ENCODE data around the gene KRT77.

Gene KRT77

DNA sequence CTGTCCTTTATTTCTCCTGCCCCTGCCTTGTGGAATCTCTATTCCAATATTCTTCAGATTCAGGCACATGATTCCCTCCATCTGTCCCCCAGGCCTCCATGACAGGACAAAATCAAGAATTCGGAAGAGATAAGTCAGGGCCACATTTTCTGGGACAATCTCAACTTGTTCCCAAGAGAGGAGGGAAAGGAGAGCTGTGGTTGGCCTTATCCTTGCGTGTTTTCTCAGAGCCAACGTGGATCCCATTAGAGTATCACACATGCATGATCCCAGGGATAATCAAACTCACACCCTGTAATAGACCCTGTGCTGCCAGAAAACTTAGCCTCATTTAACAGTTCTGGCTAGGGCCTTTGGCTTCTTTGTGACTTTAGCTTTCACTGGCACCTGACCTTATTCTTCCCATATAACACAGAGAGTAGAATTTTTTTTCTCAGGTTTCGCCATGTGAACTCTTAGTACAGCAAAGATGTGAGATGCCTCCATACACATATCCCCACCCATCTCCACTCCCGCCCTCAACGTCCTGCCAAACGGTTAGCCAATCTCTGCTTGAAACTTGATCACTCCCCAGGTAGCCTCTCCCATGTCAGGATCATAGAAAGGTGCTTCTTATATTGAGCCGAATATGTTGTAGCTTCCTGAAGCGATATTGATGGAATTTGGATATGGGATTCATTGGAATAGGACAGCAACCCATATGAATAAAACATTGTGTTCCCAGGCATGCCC lies 16.4 kb downstream of the KRT77 start:
- H3K9me3 ChIP-seq (replicated peaks; ENCODE audit: insufficient read depth, low read length): no peaks in the 10 kb centered on the region
- no peaks in the 10 kb centered on the region for H3K9me2 ChIP-seq (replicated peaks; ENCODE audit: insufficient read depth, low read length)
- no peaks in the 10 kb centered on the region for H4K20me1 ChIP-seq (ENCODE audit: insufficient read depth, low read length)
- H3F3A ChIP-seq (ENCODE audit: insufficient read depth, low read length): no peaks in the 10 kb centered on the region
- no peak overlapping the region for H3K9ac ChIP-seq (ENCODE audit: low read length)
- no peak for TF ChIP-seq EZH2 (optimal IDR thresholded peaks at IDR 0.05; ENCODE audit: low read depth, low read length)
- TF ChIP-seq EZH2phosphoT487 (IDR thresholded peaks at IDR 0.05; ENCODE audit: low read length): no peak
- TF ChIP-seq CTCF (IDR thresholded peaks at IDR 0.05; ENCODE audit: low read length): no peak
- no peak overlapping the region for H3K4me2 ChIP-seq (ENCODE audit: low read depth, low read length)
- H3K27me3 ChIP-seq (replicated peaks; ENCODE audit: insufficient read depth, low read length): peaks cover 88% of the 10 kb centered on the region
- no peak overlapping the region for H3K4me3 ChIP-seq (ENCODE audit: low read length)
- no peaks in the 10 kb centered on the region for H3K4me1 ChIP-seq (ENCODE audit: low read length)
- no peak overlapping the region for H2AFZ ChIP-seq (ENCODE audit: low read length)
- no peak for DNase-seq
- H3K79me2 ChIP-seq (ENCODE audit: low read length): no peaks in the 10 kb centered on the region
- H3K27ac ChIP-seq (ENCODE audit: low read length): no peak overlapping the region
- H3K36me3 ChIP-seq (replicated peaks; ENCODE audit: insufficient read depth, low read length): no peaks in the 10 kb centered on the region

DNA sequence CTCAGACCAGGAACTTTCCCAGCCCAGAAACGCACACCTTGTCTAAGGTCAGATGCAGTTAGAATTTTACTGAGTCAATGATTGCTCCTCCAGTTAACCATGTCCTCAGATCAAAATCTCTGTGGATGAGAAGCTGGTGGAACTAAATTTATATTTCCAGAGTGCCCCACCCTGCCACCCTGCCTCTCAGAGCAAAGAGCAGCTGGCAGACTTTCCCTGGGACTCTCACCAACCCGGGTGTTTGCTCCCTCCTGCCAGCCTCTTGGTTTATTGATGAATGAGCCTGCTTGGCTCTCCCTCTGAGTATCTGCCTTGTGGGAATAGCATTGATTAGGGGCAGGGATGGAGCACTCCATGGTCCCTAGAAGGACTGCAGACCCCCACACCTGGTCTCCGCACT lies 17.3 kb downstream of the KRT77 start:
- no peaks in the 10 kb centered on the region for H3K4me1 ChIP-seq (ENCODE audit: low read length)
- H3K4me3 ChIP-seq (ENCODE audit: low read length): no peak overlapping the region
- H2AFZ ChIP-seq (ENCODE audit: low read length): no peak overlapping the region
- H3K9me2 ChIP-seq (replicated peaks; ENCODE audit: insufficient read depth, low read length): no peaks in the 10 kb centered on the region
- no peaks in the 10 kb centered on the region for H3K36me3 ChIP-seq (replicated peaks; ENCODE audit: insufficient read depth, low read length)
- TF ChIP-seq CTCF (IDR thresholded peaks at IDR 0.05; ENCODE audit: low read length): no peak
- no peak for TF ChIP-seq EZH2phosphoT487 (IDR thresholded peaks at IDR 0.05; ENCODE audit: low read length)
- H3K4me2 ChIP-seq (ENCODE audit: low read depth, low read length): no peak overlapping the region
- H3K9me3 ChIP-seq (replicated peaks; ENCODE audit: insufficient read depth, low read length): no peaks in the 10 kb centered on the region
- H3K9ac ChIP-seq (ENCODE audit: low read length): no peak overlapping the region
- no peak overlapping the region for H3K27ac ChIP-seq (ENCODE audit: low read length)
- H4K20me1 ChIP-seq (ENCODE audit: insufficient read depth, low read length): no peaks in the 10 kb centered on the region
- no peaks in the 10 kb centered on the region for H3F3A ChIP-seq (ENCODE audit: insufficient read depth, low read length)
- no peak for DNase-seq
- H3K79me2 ChIP-seq (ENCODE audit: low read length): no peaks in the 10 kb centered on the region
- H3K27me3 ChIP-seq (replicated peaks; ENCODE audit: insufficient read depth, low read length): peaks cover 88% of the 10 kb centered on the region

- Histone ChIP-seq H3K4me1 (ENCODE audit: low read length) (no peaks in the 10 kb centered on the region), H3K4me3 (ENCODE audit: low read length) (no peak overlapping the region), H3K27ac (ENCODE audit: low read length) (no peak overlapping the region), H3K27me3 (replicated peaks; ENCODE audit: insufficient read depth, low read length) (peaks cover 88% of the 10 kb centered on the region), H3K9ac (ENCODE audit: low read length) (no peak overlapping the region), H3K9me2 (replicated peaks; ENCODE audit: insufficient read depth, low read length) (no peaks in the 10 kb centered on the region), H3F3A (ENCODE audit: insufficient read depth, low read length) (no peaks in the 10 kb centered on the region), H2AFZ (ENCODE audit: low read length) (no peak overlapping the region), H3K36me3 (replicated peaks; ENCODE audit: insufficient read depth, low read length) (no peaks in the 10 kb centered on the region), H3K4me2 (ENCODE audit: low read depth, low read length) (no peak overlapping the region), H4K20me1 (ENCODE audit: insufficient read depth, low read length) (no peaks in the 10 kb centered on the region), H3K79me2 (ENCODE audit: low read length) (no peaks in the 10 kb centered on the region), H3K9me3 (replicated peaks; ENCODE audit: insufficient read depth, low read length) (no peaks in the 10 kb centered on the region)
- no peak for DNase-seq
- TF ChIP-seq EZH2 (optimal IDR thresholded peaks at IDR 0.05; ENCODE audit: low read depth, low read length) (no peak), CTCF (IDR thresholded peaks at IDR 0.05; ENCODE audit: low read length) (no peak), EZH2phosphoT487 (IDR thresholded peaks at IDR 0.05; ENCODE audit: low read length) (no peak)
Observed at GRCh38 chr12:52685406-52685890, 17.9 kb downstream of the KRT77 start.
